ENCODE data around the gene BAIAP3.
"Not testable (repeated sequence)": the region's sequence is repeated elsewhere in the genome, so short reads cannot be mapped to it uniquely, and the experiment has no call there.

BAIAP3 gene

DNA sequence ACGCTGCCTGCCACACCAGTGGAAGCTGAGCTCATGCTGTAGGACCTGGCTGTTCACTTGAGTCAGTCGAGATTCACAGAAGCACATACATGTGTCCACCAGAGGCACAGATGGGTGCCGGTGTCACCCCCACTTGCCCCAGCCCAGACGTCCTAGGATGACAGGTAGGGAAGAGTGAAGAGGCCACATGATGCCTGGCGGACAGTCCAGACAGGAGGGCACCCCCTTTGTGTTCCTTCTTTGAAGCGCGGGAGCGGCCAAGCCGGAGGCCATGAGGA, 15.2 kb upstream of the BAIAP3 start:
- no peak for DNase-seq (ENCODE audit: low read depth)

DNA sequence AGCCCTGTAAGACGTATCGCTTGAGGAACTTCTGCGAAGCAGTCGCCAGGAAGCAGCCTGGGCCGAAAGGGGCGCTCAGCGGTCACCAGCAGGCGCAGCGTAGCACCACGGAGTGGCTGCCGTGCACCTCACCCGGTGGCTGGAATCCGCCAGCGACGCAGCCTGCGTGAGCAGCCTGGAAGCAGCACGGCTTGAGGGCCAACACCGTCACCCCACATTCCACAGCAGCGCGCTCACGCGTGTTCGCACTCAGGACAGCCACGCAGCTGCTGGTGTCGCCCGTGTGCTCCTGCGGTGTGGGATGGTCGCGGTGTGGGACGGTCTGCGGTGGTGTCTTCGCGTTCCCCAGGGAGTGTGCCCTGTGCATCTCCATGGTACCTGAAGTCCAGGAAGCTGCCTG, 14.4 kb upstream of the BAIAP3 start:
- no peak for DNase-seq (ENCODE audit: low read depth)

DNA sequence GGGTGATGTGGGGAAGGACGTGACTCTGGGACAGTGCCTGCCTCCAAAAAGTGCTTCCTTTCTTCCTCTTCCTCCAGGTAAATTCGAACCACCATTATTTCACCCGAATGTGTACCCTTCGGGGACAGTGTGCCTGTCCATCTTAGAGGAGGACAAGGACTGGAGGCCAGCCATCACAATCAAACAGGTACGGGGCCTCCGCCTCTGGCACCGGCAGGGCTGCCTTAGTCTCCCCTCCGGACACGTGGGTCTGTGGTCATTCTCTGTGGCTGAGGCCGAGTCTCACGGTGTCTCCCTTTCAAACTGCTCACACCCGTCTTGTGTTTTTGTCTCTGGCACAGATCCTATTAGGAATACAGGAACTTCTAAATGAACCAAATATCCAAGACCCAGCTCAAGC, 13.3 kb upstream of the BAIAP3 start:
- DNase-seq (ENCODE audit: low read depth): no peak

DNA sequence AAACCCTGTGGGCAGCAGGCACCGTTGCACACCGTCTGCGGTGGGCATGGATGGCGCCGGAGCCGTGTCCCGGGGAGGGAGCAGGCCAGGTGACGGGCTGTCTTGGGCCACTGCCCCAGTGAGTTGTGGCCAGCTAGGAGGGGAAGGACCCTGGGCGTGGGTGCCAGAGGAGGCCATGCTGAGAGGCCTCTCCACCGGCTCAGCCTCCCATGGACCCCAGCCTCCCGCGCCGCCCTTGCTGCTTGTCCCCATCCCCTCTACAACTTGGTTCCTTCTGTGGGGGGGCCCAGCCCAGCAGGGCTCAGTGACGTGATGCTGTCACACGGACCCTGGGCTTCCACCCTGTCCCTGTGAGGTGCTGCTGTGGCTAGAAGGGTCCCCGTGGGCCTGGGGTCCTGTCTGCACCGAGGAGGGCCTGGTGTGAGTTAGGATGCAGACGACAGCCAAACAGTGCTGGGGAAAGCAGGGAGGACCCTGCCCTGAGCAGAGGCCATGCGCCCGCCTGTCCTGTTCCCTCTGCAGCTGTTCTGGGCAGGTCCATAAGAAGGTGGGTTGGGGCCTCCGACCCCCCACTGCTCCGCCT, 12.7 kb upstream of the BAIAP3 start:
- no peak for DNase-seq (ENCODE audit: low read depth)

DNA sequence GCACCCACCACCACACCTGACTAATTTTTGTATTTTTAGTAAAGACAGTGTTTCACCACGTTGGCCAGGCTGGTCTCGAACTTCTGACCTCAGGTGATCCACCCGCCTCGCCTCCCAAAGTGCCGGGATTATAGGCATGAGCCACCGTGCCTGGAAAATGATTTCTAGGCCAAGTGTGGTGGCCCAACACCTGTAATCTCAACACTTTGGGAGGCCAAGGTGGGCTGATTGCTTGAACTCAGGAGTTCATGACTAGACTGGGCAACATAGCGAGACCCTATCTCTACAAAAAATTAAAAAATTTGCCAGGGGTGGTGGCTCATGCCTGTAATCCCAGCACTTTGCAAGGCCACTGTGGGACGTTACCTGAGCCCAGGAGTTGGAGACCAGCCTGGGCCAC, 11.0 kb upstream of the BAIAP3 start:
- no peak for DNase-seq (ENCODE audit: low read depth)

DNA sequence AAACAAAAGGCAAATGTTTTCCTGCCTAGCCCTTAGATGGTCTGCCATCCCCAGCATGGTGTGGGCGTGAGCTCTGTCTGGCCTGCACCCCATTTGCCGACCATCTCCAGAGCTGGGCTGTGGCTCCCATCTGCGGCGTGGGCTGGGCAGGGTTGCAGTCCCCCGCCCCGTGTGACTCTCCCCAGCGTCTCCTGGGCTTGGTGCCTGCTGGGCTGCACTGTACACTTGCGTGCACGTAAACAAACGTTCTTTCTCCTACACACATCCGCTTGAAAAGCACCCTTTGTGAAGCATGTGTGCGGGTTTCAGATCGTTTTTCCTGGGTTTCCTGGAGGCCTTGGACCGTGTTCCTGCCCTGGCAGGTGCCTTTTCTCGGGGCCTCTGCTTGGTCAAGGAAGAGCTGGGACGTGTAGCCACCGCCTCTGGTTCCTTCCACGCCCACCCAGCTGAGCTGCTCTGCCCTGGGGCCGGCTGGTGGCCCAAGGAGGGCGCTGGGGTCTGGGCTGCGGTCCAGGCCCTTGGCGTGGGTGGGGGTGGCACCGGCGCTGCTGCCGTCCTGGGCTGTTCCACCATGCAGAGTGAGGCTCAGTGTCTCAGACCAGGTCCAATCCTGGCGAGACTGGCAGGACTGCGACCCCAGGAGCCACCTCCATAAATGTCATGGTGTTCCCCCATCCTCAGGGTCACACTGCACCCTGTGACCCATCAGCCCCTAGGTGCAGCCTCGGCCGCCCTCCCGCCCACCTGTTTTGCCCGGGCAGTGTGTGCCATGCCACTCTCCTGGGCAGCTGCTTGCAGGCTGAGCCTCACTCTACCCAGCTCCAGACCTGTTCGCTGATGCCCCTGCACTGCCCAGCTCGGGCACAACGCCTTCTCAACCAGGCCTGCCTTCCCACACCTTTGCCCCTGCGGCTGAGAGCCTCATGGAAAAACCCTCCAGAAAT, 9.9 kb upstream of the BAIAP3 start:
- no peak for DNase-seq (ENCODE audit: low read depth)

DNA sequence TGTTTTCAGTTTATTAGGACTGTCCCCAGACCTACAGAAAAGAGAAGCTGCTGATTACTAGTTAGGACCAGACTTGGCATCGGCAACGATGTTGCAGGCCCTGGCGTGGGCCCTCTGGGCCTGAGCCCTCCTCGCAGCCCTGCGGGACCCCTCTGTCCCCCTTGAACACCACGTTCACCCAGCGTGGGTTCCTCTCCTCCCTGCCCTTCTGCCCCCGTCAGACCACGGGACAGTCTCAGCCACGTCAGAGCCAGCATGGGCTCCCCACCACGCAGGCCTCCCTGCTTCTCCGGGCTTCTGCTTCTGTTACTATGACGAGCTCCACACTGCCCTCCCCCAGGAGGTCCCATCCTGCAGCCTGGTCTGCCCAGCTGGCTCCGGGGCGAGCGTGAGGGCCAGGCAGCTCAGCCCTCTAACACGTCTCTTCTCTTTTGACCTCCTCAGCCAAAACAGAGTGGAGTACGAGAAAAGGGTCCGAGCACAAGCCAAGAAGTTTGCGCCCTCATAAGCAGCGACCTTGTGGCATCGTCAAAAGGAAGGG, 9.1 kb upstream of the BAIAP3 start:
- DNase-seq (ENCODE audit: low read depth): no peak

DNA sequence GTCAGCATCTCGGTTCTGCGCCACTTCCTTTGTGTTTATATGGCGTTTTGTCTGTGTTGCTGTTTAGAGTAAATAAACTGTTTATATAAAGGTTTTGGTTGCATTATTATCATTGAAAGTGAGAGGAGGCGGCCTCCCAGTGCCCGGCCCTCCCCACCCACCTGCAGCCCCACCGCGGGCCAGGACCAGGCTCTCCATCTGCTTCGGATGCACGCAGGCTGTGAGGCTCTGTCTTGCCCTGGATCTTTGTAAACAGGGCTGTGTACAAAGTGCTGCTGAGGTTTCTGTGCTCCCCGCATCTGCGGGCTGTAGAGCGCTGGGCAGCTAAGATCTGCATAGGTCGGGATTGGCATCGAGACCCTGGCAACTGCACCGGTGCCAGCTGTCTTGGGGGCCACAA, 8.2 kb upstream of the BAIAP3 start:
- no peak for DNase-seq (ENCODE audit: low read depth)

DNA sequence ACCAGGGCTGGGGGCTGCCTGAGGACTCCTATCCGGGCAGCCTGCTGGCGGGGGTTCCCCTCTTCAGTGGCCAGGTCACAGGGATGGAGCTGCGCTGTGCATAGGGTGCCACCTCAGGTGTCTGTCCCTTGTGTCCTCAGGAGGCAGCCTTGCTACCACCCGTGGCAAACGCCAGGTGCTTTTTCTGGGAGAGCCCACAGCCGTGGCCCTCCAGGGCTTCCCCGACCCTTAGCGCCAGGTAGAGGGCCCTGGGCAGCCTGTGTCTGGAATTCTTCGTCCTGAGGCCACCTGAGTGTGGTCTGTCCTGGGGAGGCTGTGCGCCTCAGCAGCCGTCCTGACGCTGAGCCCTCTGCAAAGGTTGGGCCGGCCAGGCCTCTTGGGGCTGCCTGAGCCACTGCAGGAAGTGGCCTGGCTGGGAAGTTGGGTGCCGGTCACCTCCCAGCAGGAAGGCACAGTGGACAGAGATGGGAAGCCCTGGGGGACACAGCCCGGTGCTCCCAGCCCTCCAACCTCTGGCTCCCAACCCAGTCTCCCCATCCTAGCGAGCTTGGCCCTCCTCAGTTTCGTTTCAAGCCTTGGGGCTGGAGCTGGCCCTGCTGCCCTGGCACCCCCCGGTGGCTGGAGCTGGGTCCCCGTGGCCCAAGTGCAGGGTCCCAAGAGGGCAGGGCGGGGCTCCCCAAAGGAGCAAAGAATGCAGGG, 7.6 kb upstream of the BAIAP3 start:
- no peak for DNase-seq (ENCODE audit: low read depth)

DNA sequence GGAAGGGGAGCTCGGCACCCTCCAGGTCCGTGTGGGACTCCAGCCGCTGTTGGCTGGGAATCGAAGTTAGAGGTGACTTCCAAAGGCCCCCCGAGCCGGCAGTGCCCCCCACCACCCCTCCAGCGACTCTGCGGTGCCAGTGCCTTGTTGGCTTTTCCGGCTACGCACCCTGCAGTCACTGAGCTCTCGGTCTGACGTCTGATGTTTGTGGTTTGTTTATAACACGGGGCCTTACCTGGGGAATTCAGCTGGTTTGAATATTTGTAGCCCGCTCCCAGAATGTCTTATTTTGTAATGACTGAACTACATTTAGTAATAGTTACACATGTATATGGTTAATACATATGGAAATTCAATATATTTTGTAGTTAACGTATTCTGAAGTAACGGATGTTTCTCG, 7.1 kb upstream of the BAIAP3 start:
- DNase-seq (ENCODE audit: low read depth): no peak

DNA sequence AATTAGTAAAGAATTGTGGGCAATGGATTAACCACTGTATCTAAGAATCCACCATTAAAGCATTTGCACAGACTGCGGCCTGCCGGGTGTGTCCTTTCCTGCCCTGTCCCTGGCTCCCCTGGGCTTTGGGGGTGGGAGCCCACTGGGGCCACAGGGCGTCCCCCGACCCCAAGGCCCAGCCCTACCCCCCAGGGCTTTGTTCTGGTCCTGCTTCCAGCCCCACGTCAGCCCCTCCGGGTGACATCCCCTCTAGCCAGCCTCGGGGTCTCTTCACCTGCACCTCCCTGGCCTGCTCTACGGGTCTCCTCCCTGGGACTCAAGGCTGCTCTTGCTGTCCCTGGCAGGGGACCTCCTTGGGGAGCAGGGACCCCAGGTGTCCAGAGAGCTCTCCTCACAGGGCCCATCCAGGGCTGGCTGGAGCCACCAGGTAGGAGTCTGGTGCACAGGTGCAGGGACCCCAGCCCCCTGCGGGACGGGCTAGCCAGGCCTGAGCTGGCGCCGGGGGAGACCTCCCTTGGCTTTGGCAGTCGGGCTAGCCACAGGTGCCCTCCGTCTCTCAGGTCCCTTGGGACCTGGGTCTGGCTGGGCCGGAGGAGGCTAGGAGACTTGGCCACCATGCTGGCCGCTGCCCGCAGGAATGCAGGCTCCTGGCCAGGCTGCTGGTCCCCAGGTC, 6.4 kb upstream of the BAIAP3 start:
- DNase-seq (ENCODE audit: low read depth): no peak

DNA sequence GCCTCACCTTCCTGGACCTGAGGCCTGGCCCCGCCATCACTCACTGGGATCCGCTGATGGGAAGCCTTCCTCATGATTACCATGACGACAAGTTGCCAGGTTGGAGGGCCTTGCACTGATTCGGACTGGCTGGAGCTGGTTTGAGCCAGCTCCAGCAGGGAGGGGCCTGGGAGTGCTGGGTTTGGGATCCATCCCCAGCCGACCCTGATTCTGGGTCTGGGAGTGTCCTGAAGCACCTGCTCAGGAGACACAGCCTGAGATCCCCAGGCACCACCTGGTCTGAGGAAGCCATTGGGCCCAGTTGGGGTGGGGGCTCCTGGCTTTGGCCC, 5.9 kb upstream of the BAIAP3 start:
- no peak for DNase-seq (ENCODE audit: low read depth)

DNA sequence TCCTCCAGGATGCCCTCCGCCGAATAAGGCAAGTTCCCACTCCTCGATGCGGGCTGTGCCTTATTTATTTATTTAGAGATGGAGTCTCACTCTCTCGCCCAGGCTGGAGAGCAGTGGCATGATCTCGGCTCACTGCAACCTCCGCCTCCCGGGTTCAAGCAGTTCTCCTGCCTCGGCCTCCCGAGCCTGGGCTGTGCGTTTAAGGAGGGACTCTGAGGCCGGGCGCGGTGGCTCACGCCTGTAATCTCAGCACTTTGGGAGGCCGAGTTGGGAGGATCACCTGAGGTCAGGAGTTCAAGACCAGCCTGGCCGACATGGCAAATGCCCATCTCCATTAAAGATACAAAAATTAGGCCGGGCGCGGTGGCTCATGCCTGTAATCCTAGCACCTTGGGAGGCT, 5.3 kb upstream of the BAIAP3 start:
- DNase-seq (ENCODE audit: low read depth): not testable (repeated sequence)

DNA sequence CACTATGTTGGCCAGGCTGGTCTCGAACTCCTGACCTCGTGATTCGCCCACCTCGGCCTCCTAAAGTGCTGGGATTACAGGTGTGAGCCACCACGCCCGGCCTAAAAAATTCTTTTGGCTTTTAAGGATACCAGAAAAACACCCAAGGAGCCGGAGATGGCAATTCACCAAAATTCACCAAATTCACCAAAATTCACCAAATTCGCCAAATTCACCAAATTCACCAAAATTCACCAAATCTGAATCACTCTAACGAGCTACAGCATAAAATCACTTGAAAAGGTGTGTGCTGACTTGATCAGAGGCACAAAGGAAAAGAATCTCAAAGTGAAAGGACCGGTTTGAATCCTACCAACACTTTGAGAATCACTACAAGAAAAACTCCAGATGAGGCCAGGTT, 4.5 kb upstream of the BAIAP3 start:
- DNase-seq (ENCODE audit: low read depth): not testable (repeated sequence)

DNA sequence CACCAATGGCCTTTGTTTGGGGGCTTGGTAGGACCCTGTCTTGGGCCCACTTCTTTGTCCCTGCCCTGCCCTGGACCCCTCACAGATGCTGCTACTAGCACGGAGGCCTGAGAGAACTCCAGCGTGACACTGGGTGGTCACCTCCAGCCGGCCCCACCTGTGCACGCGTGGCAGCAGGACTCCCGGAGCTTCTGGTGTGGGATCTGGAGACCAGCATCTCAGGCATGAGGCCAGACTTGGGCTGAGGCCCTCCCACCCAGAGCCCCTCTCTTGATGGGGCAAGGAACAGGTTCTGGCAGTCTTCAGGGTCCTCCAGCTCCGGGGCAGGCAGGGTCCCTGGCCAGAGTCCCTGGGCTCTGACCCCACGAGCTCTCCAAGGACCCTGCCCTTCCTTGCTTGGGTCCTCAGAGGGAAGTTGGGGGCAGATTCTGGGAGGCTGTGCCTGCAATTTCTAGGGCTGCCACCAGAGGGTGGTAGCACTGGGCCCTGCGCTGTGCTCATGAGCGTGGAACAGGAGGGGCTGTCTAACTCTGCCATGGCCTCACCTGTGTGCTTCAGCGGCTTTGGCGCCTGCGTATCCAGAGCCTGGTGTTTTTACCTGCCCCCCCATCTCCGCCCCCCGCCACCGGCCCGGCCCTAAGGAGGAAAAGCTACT, 3.1 kb upstream of the BAIAP3 start:
- no peak for DNase-seq (ENCODE audit: low read depth)

DNA sequence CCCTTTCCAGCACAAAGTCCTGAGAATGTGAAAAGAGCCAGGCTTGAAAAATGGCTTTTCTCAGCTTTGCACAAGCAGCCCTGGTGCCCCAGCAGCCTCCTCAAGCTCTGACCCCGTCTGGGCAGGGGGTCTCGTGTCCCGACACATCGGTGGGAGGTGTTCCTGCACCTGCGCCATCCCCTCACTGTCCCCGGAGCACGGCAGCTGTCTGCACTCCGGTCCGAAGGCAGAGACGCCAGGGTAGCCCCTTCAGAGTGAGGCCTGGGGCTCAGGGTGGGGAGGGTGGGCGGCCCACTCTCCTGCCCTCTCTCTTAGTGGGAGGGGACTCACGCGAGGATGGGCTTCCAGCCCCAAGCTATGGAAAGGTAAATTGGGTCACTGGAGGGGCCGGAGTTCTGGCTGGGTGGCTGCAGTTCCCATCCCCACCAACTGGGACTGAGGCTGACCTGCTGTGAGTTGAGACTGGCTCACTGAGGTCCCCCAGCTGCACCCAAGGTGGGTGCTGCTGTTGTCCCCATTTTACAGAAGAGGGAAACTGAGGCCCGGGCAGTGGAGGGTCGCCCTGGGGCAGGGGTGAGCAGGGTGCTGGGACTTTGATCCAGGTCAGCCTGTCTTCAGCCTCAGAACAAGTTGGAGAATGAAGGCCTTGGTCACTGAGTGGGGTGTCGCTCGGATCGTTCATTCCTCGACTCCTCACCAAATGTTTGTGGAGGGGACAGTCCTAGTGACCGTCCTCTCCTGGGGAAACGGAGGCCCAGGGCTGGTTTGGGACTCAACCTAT, 2.3 kb upstream of the BAIAP3 start:
- DNase-seq (ENCODE audit: low read depth): no peak

DNA sequence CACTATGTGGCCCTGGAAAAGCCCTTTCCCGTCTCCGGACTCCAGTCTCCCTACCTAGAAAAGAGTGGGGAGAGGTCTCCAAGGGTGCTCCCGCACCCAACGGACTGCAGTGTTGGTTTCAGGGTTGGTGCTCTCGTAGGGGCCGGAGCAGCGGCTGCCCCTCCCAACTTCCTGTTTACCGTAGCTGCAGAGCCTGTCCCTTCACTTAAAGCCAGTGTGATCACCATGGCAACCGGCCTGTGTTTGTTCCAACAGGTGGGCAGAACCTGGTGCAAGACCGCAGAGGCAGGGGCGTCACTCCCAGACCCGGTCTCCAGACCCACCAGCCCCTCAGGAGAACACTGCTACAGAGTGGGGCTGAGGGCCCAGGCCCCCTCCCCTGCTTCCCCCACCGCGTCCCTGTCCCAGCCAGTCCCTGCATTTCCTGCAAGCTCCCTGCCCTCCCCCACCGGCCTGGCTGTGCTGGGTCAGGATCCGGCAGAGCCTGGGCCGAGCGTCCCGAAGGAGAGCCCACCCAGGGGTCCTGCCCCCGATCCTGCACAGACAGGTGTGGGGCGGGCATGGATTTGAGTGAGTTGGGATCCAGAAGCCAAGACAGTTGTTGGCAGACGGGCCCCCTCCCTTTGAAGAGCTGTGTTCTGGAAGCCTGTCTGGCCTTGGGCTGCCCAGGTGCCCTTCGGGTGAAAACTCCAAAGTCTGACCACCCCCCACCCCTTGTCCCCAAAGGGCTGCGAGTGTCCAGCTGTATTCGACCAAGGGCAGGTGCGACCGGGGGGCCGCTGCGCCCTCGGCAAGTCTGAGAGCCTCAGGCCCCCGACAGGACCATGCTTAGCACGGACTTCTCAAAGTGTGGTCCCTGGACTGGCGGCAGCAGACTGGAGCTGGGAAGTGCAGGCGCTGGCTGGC, 1.5 kb upstream of the BAIAP3 start:
- DNase-seq (ENCODE audit: low read depth): no peak

DNA sequence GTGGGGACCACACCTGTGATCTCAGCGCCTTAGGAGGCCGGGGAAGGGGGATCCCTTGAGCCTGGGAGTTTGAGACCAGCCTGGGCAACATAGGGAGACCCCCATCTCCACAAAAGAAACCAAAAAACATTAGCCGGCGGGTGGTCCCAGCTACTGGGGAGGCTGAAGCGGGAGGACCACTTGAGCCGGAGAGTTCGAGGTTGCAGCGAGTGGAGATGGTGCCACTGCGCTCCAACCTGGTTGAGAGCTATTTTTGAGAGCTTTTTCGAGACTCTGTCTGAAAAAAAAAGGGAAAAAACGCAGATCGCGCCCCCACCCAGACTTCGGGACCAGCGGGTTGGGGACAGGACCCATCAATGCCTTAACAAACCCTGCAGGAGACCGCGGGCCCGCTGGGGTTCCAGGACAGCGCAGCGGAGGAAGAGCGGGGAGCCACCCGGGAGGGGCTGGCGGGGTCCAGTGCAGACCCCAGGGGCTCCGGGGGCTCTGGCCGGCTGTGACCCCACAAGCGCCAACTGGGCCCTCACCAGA, 762 bp upstream of the BAIAP3 start:
- DNase-seq (ENCODE audit: low read depth): no peak

DNA sequence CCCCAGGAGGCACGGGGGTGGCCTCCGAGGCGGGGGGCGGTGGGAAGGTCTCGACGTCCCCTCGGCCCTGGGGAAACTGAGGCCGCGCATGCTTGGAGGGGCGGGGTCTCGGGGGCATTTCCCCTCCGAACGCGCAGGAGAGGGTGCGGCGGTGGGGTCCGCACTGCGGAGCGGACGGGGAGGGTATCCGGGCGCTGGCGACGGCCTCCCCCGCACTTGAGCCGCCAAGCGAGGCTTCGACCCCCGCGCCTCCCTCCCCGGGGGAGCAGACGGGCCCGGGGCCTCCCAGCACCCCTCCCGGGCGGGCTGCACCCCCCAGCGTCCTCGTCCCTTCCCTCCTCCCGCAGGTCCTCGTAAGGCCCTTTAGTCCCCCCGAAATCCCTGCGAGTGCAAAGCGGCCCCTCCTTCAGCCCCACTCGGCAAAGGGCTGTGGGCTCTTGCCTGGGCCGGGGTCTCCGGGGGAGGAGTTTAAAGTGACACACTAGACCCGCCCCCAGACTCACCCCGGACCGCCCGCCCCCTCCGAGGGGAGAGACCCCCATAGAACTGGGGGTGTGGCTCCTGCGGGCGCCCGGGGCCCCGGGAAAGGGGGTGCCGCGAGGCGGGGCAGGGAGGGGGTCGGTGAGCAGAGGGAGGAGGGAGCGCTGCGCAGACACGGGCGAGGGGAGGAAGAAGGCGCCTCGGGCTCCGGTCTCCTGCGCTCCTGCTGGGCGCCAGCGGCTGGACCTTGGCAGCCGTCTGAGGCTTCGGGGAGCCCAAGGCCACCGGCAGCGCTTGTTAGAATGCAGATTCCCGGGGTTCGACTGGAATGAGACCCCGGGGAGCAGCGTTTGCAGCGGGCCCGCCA, 632 bp downstream of the BAIAP3 start:
- no peak for DNase-seq (ENCODE audit: low read depth)

All from non-pigmented ciliary epithelial cell (primary cell).